ENCODE results near the gene AACS.

DNA sequence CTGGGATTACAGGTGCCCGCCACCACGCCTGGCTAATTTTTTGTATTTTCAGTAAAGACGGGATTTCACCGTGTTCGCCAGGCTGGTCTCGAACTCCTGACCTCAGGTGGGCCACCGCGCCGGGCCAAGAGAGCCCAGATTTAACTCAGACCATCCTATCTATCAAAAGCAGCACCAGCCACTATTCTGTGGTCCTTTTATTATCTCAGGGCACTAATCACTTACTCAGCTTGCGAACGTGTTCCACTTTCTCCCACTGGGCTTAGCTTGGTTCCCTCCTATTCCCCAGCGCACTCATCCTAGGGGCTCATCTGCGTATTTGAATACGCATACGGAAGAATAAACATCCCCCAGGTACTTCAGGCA, 16.2 kb upstream of the AACS start:
- TF ChIP-seq CTCF (IDR thresholded peaks at IDR 0.05): no peak
- no peak for TF ChIP-seq POLR2A (IDR thresholded peaks at IDR 0.05)

Data from thyroid gland (tissue), 4 donors.